Activated CD4-positive, alpha-beta T cell treated with anti-CD3 and anti-CD28 coated beads, Interleukin-10, Interleukin-2, amounts not matched to agents 100 ng/mL and 50 ng/mL, durations not matched to agents 16 hours and 8 hours (primary cell): ENCODE measurements around the gene EXTL1.

Experiments used
- DNase-seq: peaks from one replicate; pipeline ENCODE4 v3.0.0-alpha.2; 2020

Gene EXTL1

DNA sequence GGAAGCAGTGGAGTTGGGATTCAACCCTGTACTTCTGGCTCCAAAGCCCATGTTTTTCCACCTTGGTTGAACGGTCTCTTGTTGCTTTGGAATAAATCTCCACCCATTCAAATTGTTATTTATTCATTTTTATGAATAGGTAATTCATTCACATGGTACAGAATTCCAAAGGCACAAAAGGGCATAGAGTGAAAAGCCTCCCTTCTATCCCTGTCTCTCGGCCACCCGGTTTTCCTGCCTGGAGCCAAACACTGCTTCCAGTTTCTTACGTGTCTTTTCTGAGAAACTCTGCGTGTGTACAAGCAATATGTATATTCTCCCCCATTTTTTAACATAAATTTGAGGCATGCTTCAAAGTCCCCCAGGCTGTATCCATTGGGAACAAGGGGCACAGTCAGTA, 3.9 kb downstream of the EXTL1 start:
- DNase-seq, result no peak

DNA sequence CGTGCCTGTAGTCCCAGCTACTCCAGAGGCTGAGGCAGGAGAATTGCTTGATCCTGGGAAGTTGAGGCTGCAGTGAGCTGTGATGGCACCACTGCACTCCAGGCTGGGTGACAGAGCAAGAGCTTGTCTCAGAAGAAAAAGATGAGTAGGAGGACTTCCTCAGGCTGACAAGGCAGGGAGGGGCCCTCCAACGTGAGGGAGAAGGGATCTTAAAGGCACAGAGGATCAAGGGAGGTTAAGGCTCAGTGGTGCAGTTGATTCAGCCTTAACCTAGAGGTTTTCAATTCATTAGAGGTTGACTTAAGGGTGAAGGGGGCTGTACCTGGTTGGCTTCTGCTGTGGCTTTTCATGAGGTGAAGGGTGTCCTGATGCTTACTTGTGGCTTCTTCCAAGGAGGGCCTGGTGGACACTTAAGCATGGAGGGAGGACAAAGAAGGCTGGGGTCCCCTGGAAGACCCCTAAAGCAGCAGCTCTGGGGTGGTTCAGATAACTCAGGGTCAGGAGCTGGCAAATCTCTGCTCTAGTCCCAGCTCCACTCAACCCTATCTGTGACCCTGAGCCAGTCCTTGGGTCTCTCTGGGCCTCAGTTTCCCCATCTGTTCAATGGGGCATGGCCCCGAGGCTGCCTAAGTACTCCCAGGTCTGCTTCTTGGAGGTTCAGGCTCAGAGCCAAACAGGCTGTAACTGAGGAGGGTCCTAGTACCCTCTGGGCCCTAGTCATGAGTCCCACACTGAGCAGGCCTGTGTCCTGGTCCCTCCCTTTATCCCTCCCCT, 6.3 kb downstream of the EXTL1 start:
- DNase-seq, result peak; percentile 7

DNA sequence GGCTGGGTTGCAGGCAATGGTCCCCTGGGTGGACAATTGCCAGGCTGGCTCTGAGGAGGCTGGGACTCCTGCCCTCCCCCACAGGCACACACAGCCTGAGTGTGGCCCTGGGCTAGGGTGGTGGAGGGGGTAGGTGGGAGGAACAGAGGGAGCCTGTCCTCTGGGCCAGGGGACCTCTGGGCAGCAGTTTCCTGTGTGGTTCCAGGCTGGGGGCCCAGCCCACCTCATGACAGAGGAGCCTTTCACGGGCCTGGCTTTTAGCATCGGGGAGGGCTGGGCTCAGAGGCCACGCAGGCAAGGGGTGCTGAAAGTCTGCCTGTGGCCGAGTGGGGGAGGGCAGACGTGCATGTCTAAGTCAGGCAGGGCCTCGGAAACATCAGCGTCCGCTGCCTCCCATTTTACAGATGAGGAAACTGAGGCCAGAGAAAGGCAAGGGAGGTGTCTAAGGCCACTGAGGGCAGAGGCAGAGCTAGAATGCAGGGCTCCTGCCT, 7.0 kb downstream of the EXTL1 start:
- no peak for DNase-seq

DNA sequence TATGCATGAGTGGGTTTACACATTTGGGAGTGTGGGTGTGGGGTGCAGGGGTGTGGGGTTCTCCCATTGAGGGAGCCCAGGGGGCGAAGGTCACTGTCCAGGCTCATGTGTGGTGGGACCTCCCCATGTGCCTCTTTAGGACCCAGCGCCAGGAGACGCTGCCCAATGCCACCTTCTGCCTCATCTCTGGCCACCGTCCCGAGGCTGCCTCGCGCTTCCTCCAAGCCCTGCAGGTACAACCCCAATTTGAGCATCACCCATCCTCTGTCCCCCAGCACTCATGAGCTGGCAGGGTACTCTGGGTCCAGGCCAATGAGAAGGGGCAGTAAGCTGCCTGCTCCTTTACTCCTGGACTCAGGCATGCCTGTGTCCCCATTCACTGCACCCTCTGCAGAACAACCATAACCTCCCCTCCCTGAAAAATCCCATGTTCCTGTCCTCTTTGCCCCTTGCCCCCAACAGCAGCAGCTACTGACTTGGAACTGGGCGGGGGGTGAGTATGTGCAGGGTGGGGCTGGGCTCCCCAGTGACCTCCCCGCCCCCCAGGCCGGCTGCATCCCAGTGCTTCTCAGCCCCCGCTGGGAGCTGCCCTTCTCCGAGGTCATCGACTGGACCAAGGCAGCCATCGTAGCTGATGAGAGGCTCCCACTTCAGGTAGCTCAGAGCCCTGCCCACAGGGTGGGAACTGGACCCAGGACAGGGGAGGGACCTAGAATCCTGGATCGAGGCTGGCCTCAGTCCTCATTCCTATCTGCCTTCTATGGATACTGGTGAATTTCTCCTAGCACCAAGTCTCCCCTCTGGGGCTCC, 7.7 kb downstream of the EXTL1 start:
- no peak for DNase-seq

DNA sequence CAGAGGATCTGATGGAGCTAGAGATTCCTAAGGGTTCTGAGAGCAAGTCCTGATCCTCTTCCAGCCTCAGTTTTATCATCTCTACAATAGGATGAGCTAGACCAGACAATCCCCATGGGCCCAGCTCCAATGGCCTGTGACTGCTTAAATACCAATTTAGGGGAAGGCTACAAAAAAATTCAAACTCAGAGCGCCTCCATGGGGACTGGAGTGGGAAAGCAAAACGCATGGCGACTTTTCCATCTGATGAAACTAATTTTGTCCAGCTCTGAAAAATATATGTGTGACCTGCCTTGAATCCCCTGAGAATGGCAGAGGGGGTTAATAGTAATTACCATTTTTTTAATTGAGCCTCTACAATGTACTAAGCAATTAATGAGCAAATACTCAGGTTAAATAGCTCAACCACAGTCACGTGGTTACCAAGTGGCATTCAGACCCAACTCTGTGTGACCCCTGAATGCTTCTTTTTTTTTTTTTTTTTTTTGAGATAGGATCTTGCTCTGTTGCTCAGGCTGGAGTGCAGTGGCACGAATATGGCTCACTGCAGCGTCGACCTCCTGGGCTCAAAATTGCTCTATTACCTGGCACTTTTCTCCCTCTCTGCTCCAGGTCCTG, 8.4 kb downstream of the EXTL1 start:
- no peak for DNase-seq

DNA sequence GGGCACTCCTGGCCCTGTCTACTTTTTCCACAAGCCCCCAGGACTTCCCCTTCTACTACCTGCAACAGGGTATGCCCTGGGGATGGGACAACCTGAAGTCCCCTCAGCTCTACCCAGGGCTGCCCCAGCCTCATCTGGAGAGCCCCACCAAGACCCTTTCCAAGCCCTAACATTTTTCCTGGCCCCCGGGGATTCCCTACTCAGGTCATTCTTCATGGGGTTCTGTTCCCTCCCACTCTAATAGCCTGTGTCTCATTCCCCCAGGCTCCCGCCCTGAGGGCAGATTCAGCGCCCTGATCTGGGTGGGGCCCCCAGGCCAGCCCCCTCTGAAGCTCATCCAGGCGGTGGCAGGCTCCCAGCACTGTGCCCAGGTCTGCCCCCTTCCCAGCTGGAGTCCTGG, 9.6 kb downstream of the EXTL1 start:
- DNase-seq, result no peak

DNA sequence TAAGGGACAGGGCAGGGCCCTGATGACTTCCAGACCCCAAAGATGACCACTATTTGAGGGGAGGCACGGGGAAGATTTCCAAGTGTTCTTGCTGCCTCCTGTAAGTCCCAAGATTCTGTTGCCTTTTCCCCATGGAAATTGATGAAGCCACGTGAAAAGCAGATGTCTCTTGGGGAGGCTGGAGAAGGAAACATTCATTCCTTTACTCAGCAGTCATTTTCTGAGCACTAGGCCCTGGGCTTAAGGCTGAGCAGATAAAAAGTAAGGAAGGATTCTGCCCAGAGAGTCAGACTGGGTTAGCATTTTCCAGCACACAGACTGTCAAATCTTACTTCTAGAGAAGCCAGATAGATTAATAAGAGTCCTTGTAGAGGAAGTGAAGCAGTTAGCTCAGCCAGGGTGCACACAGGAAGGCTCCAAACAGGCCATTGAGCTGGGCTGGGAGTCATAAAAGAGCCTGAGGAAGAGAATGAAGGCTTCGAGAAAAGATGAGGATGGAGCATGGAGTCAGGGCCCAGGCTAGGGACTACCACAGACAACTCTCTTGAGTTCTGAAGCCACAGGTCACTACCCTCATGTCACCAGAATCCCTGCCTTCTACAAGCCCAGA, 10.1 kb downstream of the EXTL1 start:
- DNase-seq, result no peak

DNA sequence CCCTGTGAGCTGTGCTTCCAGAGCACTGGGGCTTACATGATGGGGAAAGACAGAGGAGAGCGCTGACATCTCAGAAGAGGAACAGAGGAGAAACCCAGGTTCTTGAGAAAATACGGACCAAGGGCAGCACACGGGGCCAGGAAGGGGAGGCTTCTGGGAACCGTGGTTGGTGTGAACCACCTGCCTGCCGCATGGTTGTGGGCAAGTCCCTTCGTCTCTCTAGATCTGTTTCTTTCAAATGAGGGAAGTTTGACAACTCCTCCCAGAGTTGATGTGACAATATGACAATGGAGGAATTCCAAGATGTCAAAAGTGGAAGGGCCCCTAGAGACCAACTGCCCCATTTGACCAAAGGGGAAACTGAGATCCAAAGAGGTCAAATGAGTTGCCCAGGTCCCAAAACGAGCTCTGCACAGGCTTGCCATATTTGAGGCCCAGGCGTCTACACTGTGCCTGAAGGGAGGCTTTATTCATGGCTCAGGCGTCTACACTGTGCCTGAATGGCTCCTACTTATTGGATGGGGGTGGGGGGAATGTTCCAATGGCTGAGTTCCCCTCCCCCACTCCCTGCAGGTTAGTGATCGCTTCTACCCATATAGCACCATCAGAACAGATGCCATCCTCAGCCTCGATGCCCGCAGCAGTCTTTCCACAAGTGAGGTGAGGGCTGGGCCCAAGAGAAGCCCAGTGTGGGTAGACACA, 11.2 kb downstream of the EXTL1 start:
- DNase-seq, result no peak

DNA sequence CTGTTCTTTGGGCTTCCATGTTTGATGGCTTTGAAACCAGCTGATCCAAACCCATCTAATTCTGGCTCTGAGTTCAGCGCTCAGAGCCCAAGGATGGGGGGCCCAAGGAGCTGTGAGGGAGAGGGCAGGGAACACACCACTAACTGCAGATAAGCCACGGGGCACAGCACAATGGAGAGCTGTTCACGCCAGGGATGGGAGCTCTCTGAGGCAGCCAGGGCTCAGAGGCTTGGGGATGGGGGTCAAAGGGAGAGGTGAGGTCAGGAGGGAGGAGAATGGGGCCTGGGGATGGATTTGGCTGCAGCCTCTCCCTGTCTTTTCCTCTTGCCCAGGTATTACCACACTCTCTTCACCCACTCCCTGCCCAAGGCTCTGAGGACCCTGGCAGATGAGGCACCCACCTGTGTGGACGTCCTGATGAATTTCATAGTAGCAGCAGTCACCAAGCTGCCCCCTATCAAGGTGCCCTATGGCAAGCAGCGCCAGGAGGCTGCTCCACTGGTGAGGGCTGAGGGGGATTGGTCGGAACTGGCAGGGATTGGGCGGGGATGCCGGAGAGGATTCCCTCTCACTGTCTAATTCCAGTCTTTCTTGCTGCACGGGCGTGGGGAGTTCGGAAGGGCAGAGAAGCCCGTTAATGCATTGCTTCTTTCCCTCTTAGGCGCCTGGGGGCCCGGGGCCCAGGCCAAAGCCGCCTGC, 13.1 kb downstream of the EXTL1 start:
- DNase-seq, result no peak

DNA sequence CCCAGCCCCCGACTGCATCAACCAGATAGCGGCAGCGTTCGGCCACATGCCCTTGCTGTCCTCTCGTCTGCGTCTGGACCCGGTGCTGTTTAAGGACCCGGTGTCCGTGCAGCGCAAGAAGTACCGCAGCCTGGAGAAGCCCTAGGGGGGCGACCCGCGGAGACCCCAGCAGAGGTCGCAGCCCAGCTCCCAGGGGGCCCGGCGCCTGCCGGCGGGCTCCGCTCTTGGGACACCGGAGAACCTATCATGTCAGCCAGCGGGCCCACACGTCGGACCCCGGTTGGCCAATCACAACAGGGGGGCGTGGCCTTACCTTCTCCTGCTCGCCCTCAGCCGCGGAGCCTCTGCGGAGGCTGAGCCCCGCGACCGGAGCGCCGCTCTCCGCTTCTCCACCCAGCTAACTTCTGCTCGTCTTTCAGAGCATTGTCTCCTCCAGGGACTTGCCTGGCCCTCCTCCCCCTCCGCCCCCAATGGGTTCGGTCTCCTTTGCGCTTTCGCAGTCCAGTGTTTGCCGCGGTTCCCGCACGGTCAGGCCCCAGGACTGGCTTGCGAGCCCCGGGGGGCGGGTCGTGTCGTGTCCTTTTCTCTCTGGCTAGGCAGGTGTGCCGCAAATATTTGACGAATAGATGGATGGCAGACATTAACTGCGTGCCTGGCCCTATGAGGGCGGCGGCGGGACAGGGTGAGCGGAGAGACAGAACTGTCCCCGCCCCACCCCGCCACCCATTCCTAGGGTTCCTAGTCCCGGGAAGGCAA, 13.8 kb downstream of the EXTL1 start:
- DNase-seq, result peak; percentile 95

DNA sequence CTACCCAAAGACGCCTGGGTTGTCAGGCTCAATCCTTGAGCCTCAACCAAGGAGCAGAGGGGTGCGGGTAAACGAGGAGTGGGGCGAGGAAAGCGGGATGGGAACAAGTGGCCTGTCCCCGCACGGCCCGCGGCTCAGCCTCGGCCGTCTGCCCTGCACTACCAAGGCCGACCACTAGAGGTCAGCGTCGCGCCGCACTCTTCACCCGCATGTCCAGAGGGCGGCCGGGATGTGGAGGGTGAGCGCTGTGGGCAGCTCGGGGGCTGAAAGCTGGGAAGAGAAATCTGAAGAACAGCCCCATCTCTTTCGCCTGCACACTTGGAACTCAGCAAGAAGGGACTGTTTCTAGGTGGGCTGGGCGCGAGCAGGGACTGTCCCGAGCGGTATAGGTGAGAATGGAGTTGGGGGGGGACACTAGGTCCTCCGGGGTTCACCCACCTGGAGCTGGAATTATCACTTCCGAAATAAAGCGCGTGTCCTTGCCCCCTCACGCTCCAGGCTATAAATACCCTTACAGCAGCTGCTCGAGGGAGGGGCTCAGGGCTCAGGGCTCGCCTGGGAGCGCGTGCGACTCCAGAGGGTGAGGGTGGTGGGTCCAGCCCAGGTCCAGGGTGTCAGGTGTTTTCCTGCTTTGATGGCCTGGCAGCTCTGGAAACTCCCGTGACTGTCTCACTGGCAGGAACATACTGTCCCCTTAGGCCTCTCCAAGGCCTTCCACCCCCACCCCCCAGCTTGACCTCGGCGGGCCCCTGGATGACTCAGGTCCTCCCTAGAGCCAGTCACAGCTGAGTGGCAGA, 14.6 kb downstream of the EXTL1 start:
- peak; percentile 76 for DNase-seq

DNA sequence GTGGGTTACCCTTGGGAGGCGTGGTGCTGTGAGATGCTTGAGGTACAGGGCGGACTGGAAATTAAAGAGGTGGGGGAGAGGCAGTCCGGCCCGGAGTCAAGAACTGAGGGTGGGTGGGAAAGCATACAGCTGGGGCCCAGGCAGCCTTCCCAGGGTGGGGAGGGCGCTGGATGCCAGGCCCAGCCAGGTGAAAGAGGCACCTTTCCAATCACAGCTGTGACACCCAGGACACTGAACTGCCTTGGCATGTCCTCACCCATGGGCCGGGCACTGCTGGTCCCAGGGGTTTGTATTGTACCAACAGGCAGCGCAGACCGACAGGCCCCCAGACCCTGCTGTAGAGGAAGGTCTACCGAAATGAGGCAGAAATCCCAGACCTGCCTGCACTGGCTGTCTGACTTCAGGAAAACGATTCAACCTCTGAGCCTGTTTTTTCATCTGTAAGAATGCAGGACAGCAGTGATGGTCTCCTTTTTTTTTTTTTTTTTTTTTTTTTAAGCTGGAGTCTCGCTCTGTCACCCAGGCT, 15.2 kb downstream of the EXTL1 start:
- DNase-seq, result no peak

DNA sequence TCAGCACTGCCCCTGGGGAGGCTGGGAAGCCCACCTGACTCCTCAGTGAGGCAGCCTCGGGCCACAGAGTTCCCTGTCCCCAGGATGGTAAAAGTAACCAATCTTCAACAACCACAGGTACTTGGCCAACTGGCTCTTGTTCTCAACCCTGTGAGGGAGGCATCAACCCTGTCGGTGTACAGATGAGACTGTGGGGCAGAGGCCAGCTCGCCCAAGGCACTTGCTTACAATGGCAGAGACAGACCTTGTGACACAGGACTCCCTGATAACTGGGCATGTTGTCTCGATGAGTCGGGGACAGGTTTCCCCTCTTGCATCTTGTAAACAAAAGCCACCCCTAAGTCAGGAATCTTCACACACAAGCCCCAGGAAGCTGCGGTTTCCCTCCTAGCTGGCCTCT, 16.3 kb downstream of the EXTL1 start:
- no peak for DNase-seq

DNA sequence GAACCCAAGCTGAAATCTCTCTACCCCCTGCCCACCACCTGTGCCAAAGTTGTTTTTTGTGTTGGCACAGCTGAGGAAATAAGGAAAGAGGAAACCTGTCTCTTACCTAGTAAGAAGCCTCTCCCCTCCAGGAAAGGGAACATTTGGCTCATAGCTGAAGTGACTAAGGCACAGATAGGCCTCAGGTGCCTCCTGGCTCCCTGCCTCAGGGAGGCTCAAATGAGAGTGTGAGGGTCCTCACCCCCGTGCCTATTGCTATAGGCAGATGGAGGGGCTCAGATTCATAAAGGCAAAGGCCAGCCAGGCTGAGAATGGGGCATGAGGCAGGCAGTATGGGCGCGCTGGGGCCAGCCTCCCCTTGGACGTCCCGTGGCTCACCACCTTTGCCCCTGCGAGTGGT, 16.9 kb downstream of the EXTL1 start:
- DNase-seq, result no peak

DNA sequence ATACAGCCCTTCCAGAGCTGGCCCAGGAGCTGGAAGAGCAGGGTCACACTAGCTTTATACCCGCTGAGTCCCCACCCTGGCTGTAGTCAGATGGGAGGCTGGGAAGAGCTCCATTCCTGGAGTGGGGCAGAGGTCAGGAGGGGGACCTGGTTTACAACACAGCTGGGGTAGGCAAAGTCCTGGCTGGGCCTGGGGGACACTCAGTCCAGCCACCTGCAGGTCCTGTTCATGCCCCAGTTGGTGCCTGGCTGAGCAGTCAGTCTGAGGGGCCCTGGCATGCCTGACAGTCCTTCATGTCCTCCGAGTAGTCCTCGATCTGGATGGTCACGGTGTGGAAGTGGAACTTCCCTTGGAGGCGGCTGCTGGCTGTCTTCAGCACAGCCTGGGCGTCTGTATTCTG, 17.3 kb downstream of the EXTL1 start:
- no peak for DNase-seq

DNA sequence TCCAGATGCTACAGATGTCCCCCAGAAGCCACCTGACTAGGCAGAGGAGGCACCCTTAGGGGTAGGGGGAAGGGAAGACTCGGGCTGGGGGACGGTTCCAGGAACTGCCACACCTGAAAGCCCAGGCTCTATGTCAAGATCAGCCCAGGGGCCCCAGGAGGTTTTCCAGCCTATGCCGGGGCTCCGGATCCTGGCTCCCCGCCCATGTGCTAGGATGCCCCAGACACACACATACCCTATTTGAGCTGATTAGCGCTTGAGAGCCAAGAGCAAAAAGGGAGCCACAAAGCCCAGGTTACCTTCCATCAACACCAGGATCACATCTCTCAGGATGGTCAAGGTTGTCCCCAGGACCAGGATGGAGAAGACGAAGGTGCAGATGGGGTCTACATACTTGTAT, 19.8 kb downstream of the EXTL1 start:
- DNase-seq, result no peak

DNA sequence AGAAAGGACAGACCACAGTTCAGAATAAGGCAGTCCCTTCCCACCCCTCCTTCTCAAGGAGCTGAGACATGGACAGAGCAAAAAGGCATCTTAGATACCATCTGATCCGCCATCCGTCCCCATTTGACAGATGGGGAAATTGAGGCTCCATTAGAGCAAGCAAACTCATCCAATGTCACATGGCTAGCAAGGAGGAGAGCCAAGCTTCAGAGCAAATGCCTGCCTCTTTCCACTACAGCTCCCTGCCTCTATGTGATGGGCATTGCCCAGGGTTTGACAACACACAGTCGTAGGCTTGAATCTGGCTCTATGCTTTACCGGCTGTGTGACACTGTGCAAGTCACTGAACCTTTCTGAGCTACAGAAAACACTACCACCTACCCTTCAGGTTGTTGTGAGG, 20.4 kb downstream of the EXTL1 start:
- no peak for DNase-seq

DNA sequence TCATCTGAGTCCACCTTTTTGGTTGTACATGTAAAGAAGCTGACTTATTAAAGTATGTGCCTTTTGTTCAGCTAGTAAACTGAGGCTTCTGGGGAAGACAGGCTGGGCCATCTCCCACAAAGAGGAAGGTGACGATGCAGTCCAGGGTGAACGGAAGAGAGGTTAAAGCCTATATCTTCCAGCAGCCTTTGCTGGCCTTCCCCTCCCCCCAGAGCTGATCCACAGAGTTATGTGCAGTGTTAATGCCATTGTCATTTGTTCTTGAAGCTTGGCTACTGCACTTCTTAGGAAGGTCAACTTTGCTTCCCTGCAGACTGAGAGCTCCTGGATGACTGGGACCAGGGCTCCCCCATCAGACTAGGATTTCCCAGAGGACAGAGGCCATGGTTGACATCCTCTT, 22.2 kb downstream of the EXTL1 start:
- DNase-seq, result no peak

DNA sequence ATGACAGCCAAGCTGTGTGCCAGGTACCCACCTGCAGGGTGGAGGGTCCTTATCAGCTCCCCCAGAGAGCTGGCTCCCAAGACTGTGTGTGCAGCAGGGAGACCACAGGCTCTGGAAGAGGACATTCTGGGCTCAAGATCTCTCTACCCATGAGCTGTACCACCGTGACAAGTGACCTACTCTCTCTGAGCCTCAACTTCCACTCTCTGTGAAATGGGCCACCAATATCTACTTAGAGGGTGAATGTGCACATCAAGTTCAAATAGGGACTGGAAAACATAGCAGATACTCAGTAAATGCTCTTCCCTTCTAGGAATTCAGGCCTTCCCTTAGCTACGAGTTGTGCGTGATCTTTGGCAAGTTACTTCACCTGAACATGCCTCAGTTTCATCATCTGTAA, 22.8 kb downstream of the EXTL1 start:
- DNase-seq, result no peak
